Fibroblast of lung (primary cell): ENCODE results near the gene NT5C1A.

Source experiments
- CTCF ChIP-seq, 2 donors: IDR thresholded peaks in 1 of 2; conservative IDR thresholded peaks in 1 of 2; 1 replicate in 1 of 2; 2 replicates in 1 of 2; pipeline ENCODE4 v1.5.1; 2011 to 2012; ENCODE audit warnings: low read length in 2 of 2, control low read depth in 1 of 2, inconsistent platforms in 1 of 2, low read depth in 1 of 2, mild to moderate bottlenecking in 1 of 2
- EZH2 ChIP-seq: IDR thresholded peaks from 2 replicates; pipeline ENCODE4 v1.5.1; 2012; ENCODE audit warnings: low read length, control low read depth, mild to moderate bottlenecking; ENCODE audit errors: missing control alignments

DNA sequence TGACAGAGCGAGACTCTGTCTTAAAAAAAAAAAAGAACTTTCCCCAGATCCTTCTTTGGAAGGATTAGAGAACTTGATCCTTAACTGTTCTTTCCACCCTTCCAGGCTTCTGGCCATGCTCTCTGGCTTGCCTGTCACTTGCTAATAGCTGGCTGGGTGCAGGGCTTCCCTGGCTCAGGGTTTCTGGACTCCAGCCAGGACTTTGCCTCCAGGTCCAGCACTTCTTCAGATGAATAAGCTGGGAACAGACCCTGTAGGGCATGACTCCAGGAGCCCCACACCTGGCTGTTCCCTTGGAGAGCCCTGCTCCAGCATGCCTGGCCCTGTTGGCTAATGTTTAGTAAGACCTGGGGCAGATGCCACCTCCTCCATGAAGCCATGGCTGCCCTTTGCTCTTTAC lies 3.3 kb upstream of the NT5C1A start:
- TF ChIP-seq CTCF (conservative IDR thresholded peaks at IDR 0.05 in 1 of 2, IDR thresholded peaks at IDR 0.05 in 1 of 2; ENCODE audit: low read depth in 1 of 2, low read length in 2 of 2): no peak
- TF ChIP-seq EZH2: no peak
